ENCODE data around the gene RNGTT.
"Not testable (repeated sequence)": the region's sequence is repeated elsewhere in the genome, so short reads cannot be mapped to it uniquely, and the experiment has no call there.

RNGTT gene

GRCh38 chr6:88989215-88989614 lies 25.8 kb upstream of the RNGTT start:
- Histone ChIP-seq H3K27ac (ENCODE audit: low read length) (no peak overlapping the region), H3K27me3 (ENCODE audit: low read depth, low read length) (no peaks in the 10 kb centered on the region), H3K4me1 (ENCODE audit: control insufficient read depth in 1 of 2, insufficient read depth in 2 of 2, low read length in 2 of 2) (no peaks in the 10 kb centered on the region), H3K36me3 (ENCODE audit: control insufficient read depth in 1 of 2, insufficient read depth in 2 of 2, low read length in 2 of 2) (no peaks in the 10 kb centered on the region), H3K4me3 (ENCODE audit: low read depth in 1 of 2, low read length in 2 of 2) (no peak overlapping the region), H3K9me3 (ENCODE audit: control insufficient read depth in 1 of 2, low read length in 2 of 2) (no peaks in the 10 kb centered on the region)

GRCh38 chr6:88987922-88988321 lies 24.5 kb upstream of the RNGTT start:
- no peaks in the 10 kb centered on the region for H3K9me3 ChIP-seq (ENCODE audit: control insufficient read depth in 1 of 2, low read length in 2 of 2)
- H3K36me3 ChIP-seq (ENCODE audit: control insufficient read depth in 1 of 2, insufficient read depth in 2 of 2, low read length in 2 of 2): no peaks in the 10 kb centered on the region
- H3K27ac ChIP-seq (ENCODE audit: low read length): no peak overlapping the region
- H3K27me3 ChIP-seq (ENCODE audit: low read depth, low read length): no peaks in the 10 kb centered on the region
- H3K4me3 ChIP-seq (ENCODE audit: low read depth in 1 of 2, low read length in 2 of 2): no peak overlapping the region
- H3K4me1 ChIP-seq (ENCODE audit: control insufficient read depth in 1 of 2, insufficient read depth in 2 of 2, low read length in 2 of 2): no peaks in the 10 kb centered on the region

GRCh38 chr6:88985901-88986300 lies 22.5 kb upstream of the RNGTT start:
- Histone ChIP-seq H3K4me1 (ENCODE audit: control insufficient read depth in 1 of 2, insufficient read depth in 2 of 2, low read length in 2 of 2) (no peaks in the 10 kb centered on the region), H3K27me3 (ENCODE audit: low read depth, low read length) (no peaks in the 10 kb centered on the region), H3K27ac (ENCODE audit: low read length) (no peak overlapping the region), H3K9me3 (ENCODE audit: control insufficient read depth in 1 of 2, low read length in 2 of 2) (no peaks in the 10 kb centered on the region), H3K4me3 (ENCODE audit: low read depth in 1 of 2, low read length in 2 of 2) (no peak overlapping the region), H3K36me3 (ENCODE audit: control insufficient read depth in 1 of 2, insufficient read depth in 2 of 2, low read length in 2 of 2) (no peaks in the 10 kb centered on the region)

- Histone ChIP-seq H3K27ac (ENCODE audit: low read length) (no peak overlapping the region), H3K4me3 (ENCODE audit: low read depth in 1 of 2, low read length in 2 of 2) (no peak overlapping the region), H3K9me3 (ENCODE audit: control insufficient read depth in 1 of 2, low read length in 2 of 2) (no peaks in the 10 kb centered on the region), H3K4me1 (ENCODE audit: control insufficient read depth in 1 of 2, insufficient read depth in 2 of 2, low read length in 2 of 2) (no peaks in the 10 kb centered on the region), H3K27me3 (ENCODE audit: low read depth, low read length) (no peaks in the 10 kb centered on the region), H3K36me3 (ENCODE audit: control insufficient read depth in 1 of 2, insufficient read depth in 2 of 2, low read length in 2 of 2) (no peaks in the 10 kb centered on the region)
These were observed 21.2 kb upstream of the RNGTT start for GRCh38 chr6:88984606-88985005.

GRCh38 chr6:88984152-88984551 lies 20.7 kb upstream of the RNGTT start:
- H3K4me1 ChIP-seq (ENCODE audit: control insufficient read depth in 1 of 2, insufficient read depth in 2 of 2, low read length in 2 of 2): no peaks in the 10 kb centered on the region
- no peak overlapping the region for H3K27ac ChIP-seq (ENCODE audit: low read length)
- no peak overlapping the region for H3K4me3 ChIP-seq (ENCODE audit: low read depth in 1 of 2, low read length in 2 of 2)
- no peaks in the 10 kb centered on the region for H3K36me3 ChIP-seq (ENCODE audit: control insufficient read depth in 1 of 2, insufficient read depth in 2 of 2, low read length in 2 of 2)
- H3K27me3 ChIP-seq (ENCODE audit: low read depth, low read length): no peaks in the 10 kb centered on the region
- no peaks in the 10 kb centered on the region for H3K9me3 ChIP-seq (ENCODE audit: control insufficient read depth in 1 of 2, low read length in 2 of 2)

- H3K27ac ChIP-seq (ENCODE audit: low read length): no peak overlapping the region
- H3K4me1 ChIP-seq (ENCODE audit: control insufficient read depth in 1 of 2, insufficient read depth in 2 of 2, low read length in 2 of 2): no peaks in the 10 kb centered on the region
- H3K36me3 ChIP-seq (ENCODE audit: control insufficient read depth in 1 of 2, insufficient read depth in 2 of 2, low read length in 2 of 2): no peaks in the 10 kb centered on the region
- no peaks in the 10 kb centered on the region for H3K9me3 ChIP-seq (ENCODE audit: control insufficient read depth in 1 of 2, low read length in 2 of 2)
- no peak overlapping the region for H3K4me3 ChIP-seq (ENCODE audit: low read depth in 1 of 2, low read length in 2 of 2)
- no peaks in the 10 kb centered on the region for H3K27me3 ChIP-seq (ENCODE audit: low read depth, low read length)
These were observed 20.1 kb upstream of the RNGTT start for GRCh38 chr6:88983532-88983931.

GRCh38 chr6:88983129-88983528 lies 19.7 kb upstream of the RNGTT start:
- not testable (repeated sequence) for H3K4me3 ChIP-seq (ENCODE audit: low read depth in 1 of 2, low read length in 2 of 2); H3K9me3 ChIP-seq (ENCODE audit: control insufficient read depth in 1 of 2, low read length in 2 of 2); H3K27ac ChIP-seq (ENCODE audit: low read length); H3K4me1 ChIP-seq (ENCODE audit: control insufficient read depth in 1 of 2, insufficient read depth in 2 of 2, low read length in 2 of 2); H3K36me3 ChIP-seq (ENCODE audit: control insufficient read depth in 1 of 2, insufficient read depth in 2 of 2, low read length in 2 of 2); H3K27me3 ChIP-seq (ENCODE audit: low read depth, low read length)

GRCh38 chr6:88982720-88983119 lies 19.3 kb upstream of the RNGTT start:
- H3K36me3 ChIP-seq (ENCODE audit: control insufficient read depth in 1 of 2, insufficient read depth in 2 of 2, low read length in 2 of 2): no peaks in the 10 kb centered on the region
- no peaks in the 10 kb centered on the region for H3K9me3 ChIP-seq (ENCODE audit: control insufficient read depth in 1 of 2, low read length in 2 of 2)
- no peak overlapping the region for H3K27ac ChIP-seq (ENCODE audit: low read length)
- no peak overlapping the region for H3K4me3 ChIP-seq (ENCODE audit: low read depth in 1 of 2, low read length in 2 of 2)
- H3K27me3 ChIP-seq (ENCODE audit: low read depth, low read length): no peaks in the 10 kb centered on the region
- no peaks in the 10 kb centered on the region for H3K4me1 ChIP-seq (ENCODE audit: control insufficient read depth in 1 of 2, insufficient read depth in 2 of 2, low read length in 2 of 2)

- Histone ChIP-seq H3K36me3 (ENCODE audit: control insufficient read depth in 1 of 2, insufficient read depth in 2 of 2, low read length in 2 of 2) (no peaks in the 10 kb centered on the region), H3K27me3 (ENCODE audit: low read depth, low read length) (no peaks in the 10 kb centered on the region), H3K4me1 (ENCODE audit: control insufficient read depth in 1 of 2, insufficient read depth in 2 of 2, low read length in 2 of 2) (no peaks in the 10 kb centered on the region), H3K9me3 (ENCODE audit: control insufficient read depth in 1 of 2, low read length in 2 of 2) (no peaks in the 10 kb centered on the region), H3K4me3 (ENCODE audit: low read depth in 1 of 2, low read length in 2 of 2) (no peak overlapping the region), H3K27ac (ENCODE audit: low read length) (no peak overlapping the region)
These were observed 12.0 kb upstream of the RNGTT start for GRCh38 chr6:88975369-88975768.

- H3K4me3 ChIP-seq (ENCODE audit: low read depth in 1 of 2, low read length in 2 of 2): no peak overlapping the region
- H3K4me1 ChIP-seq (ENCODE audit: control insufficient read depth in 1 of 2, insufficient read depth in 2 of 2, low read length in 2 of 2): no peaks in the 10 kb centered on the region
- no peaks in the 10 kb centered on the region for H3K9me3 ChIP-seq (ENCODE audit: control insufficient read depth in 1 of 2, low read length in 2 of 2)
- no peaks in the 10 kb centered on the region for H3K27me3 ChIP-seq (ENCODE audit: low read depth, low read length)
- H3K36me3 ChIP-seq (ENCODE audit: control insufficient read depth in 1 of 2, insufficient read depth in 2 of 2, low read length in 2 of 2): no peaks in the 10 kb centered on the region
- no peak overlapping the region for H3K27ac ChIP-seq (ENCODE audit: low read length)
These were observed 9.3 kb upstream of the RNGTT start for GRCh38 chr6:88972504-88973423.

GRCh38 chr6:88970301-88970700 lies 6.9 kb upstream of the RNGTT start:
- Histone ChIP-seq H3K27ac (ENCODE audit: low read length) (no peak overlapping the region), H3K4me1 (ENCODE audit: control insufficient read depth in 1 of 2, insufficient read depth in 2 of 2, low read length in 2 of 2) (no peaks in the 10 kb centered on the region), H3K36me3 (ENCODE audit: control insufficient read depth in 1 of 2, insufficient read depth in 2 of 2, low read length in 2 of 2) (no peaks in the 10 kb centered on the region), H3K4me3 (ENCODE audit: low read depth in 1 of 2, low read length in 2 of 2) (no peak overlapping the region), H3K9me3 (ENCODE audit: control insufficient read depth in 1 of 2, low read length in 2 of 2) (no peaks in the 10 kb centered on the region), H3K27me3 (ENCODE audit: low read depth, low read length) (no peaks in the 10 kb centered on the region)

- H3K4me1 ChIP-seq (ENCODE audit: control insufficient read depth in 1 of 2, insufficient read depth in 2 of 2, low read length in 2 of 2); H3K9me3 ChIP-seq (ENCODE audit: control insufficient read depth in 1 of 2, low read length in 2 of 2); H3K27me3 ChIP-seq (ENCODE audit: low read depth, low read length); H3K36me3 ChIP-seq (ENCODE audit: control insufficient read depth in 1 of 2, insufficient read depth in 2 of 2, low read length in 2 of 2); H3K27ac ChIP-seq (ENCODE audit: low read length); H3K4me3 ChIP-seq (ENCODE audit: low read depth in 1 of 2, low read length in 2 of 2): not testable (repeated sequence)
These were observed 5.8 kb upstream of the RNGTT start for GRCh38 chr6:88969255-88969654.

Measured in muscle layer of duodenum (tissue), 2 donors.